Measurements from ENCODE around the gene KLF6.

Gene KLF6

GRCh38 chr10:3761904-3762303, 23.1 kb downstream of the KLF6 start:
- Histone ChIP-seq H3K9me3 (ENCODE audit: control insufficient read depth, insufficient read depth, low read length) (no peaks in the 10 kb centered on the region), H3K27ac (ENCODE audit: low read depth, low read length) (no peak overlapping the region)

DNA sequence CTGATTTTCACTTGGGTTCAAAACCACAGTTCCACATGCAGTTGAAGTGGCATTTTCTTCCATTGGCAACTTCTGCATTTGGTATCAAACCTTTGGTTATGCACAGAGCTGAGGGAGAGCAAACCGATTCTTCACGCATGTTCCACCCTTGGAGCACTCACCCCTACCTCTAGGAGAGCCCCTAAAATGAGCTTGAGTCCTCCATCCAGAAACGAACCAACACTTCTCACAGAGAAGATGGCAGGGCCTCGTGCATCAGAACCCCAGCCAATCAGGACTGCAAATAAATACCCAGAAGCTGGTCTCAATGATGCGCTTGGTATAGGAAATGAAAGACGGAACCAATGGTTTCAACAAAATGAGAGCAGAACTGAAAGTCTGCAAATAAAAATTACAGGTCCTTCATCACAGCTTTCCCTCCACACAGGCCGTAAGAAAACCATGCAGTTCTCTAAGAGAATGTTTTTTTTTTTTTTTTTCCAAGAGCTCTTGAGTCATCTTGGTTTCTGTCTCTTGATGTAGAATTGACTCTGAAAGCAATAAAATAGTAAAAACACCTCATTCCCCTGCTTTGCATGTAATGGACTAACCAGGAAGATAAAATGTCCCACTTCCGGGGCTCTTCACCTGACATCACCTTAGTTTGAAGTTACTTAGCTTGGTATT, 23.9 kb downstream of the KLF6 start:
- Histone ChIP-seq H3F3A (ENCODE audit: control insufficient read depth, insufficient read depth) (no peaks in the 10 kb centered on the region), H3K27me3 (ENCODE audit: control insufficient read depth, low read length) (peaks cover 5% of the 10 kb centered on the region), H4K20me1 (ENCODE audit: control insufficient read depth, insufficient read depth, low read depth, low read length) (no peaks in the 10 kb centered on the region), H3K9me3 (ENCODE audit: control insufficient read depth, insufficient read depth, low read length) (no peaks in the 10 kb centered on the region), H3K27ac (ENCODE audit: low read depth, low read length) (no peak overlapping the region), H3K4me1 (ENCODE audit: control insufficient read depth, low read length) (peaks cover 28% of the 10 kb centered on the region), H3K79me2 (ENCODE audit: control insufficient read depth, low read length) (no peaks in the 10 kb centered on the region), H3K9me2 (replicated peaks; ENCODE audit: control insufficient read depth, low read length) (no peaks in the 10 kb centered on the region), H3K4me2 (ENCODE audit: low read length) (peak overlapping the region; percentile 17; the same call in 1 of the 2 replicates), H3K4me3 (ENCODE audit: low read length) (no peak overlapping the region), H3K36me3 (ENCODE audit: control insufficient read depth, low read length) (no peaks in the 10 kb centered on the region)
- no peak for TF ChIP-seq EZH2phosphoT487 (IDR thresholded peaks at IDR 0.05; ENCODE audit: borderline replicate concordance, low read length)
- TF ChIP-seq, protein P1, sequence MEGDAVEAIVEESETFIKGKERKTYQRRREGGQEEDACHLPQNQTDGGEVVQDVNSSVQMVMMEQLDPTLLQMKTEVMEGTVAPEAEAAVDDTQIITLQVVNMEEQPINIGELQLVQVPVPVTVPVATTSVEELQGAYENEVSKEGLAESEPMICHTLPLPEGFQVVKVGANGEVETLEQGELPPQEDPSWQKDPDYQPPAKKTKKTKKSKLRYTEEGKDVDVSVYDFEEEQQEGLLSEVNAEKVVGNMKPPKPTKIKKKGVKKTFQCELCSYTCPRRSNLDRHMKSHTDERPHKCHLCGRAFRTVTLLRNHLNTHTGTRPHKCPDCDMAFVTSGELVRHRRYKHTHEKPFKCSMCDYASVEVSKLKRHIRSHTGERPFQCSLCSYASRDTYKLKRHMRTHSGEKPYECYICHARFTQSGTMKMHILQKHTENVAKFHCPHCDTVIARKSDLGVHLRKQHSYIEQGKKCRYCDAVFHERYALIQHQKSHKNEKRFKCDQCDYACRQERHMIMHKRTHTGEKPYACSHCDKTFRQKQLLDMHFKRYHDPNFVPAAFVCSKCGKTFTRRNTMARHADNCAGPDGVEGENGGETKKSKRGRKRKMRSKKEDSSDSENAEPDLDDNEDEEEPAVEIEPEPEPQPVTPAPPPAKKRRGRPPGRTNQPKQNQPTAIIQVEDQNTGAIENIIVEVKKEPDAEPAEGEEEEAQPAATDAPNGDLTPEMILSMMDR (IDR thresholded peaks at IDR 0.05; ENCODE audit: low read depth, low read length, poor library complexity, severe bottlenecking), result no peak

More at GRCh38 chr10:3761904-3762303, 23.1 kb downstream of the KLF6 start:
- no peaks in the 10 kb centered on the region for H3F3A ChIP-seq (ENCODE audit: control insufficient read depth, insufficient read depth)
- peaks cover 36% of the 10 kb centered on the region for H3K4me1 ChIP-seq (ENCODE audit: control insufficient read depth, low read length)
- no peak for TF ChIP-seq EZH2phosphoT487 (IDR thresholded peaks at IDR 0.05; ENCODE audit: borderline replicate concordance, low read length)
- TF ChIP-seq, protein P1 (IDR thresholded peaks at IDR 0.05; ENCODE audit: low read depth, low read length, poor library complexity, severe bottlenecking), result no peak
- peaks cover 5% of the 10 kb centered on the region for H3K27me3 ChIP-seq (ENCODE audit: control insufficient read depth, low read length)
- H3K4me2 ChIP-seq (ENCODE audit: low read length), result no peak overlapping the region
- no peaks in the 10 kb centered on the region for H4K20me1 ChIP-seq (ENCODE audit: control insufficient read depth, insufficient read depth, low read depth, low read length)
- H3K4me3 ChIP-seq (ENCODE audit: low read length), result no peak overlapping the region
- H3K9me2 ChIP-seq (replicated peaks; ENCODE audit: control insufficient read depth, low read length), result no peaks in the 10 kb centered on the region
- no peaks in the 10 kb centered on the region for H3K36me3 ChIP-seq (ENCODE audit: control insufficient read depth, low read length)
- H3K79me2 ChIP-seq (ENCODE audit: control insufficient read depth, low read length), result no peaks in the 10 kb centered on the region

DNA sequence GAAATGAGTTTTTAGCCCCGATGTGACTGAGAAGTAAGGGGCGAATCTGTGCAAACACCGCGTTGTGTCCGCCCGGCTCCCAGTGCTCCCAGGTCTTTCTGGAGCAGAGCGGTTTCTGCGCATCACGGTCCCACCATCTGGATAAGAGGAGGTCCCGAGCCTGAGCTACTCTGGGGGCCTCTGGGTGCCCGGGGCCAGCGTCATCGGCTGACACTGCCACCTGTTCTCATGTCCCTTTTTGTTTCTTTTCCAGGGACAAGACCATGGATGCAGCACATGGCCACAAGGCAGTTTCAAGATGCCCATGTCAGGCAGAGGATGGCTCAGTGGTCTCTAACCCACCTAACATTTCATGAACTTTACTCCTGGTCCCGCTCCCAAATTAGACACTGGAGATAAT, 24.9 kb downstream of the KLF6 start:
- Histone ChIP-seq H3K27me3 (ENCODE audit: control insufficient read depth, low read length) (peaks cover 5% of the 10 kb centered on the region), H3K36me3 (ENCODE audit: control insufficient read depth, low read length) (no peaks in the 10 kb centered on the region), H3K9me2 (replicated peaks; ENCODE audit: control insufficient read depth, low read length) (no peaks in the 10 kb centered on the region), H3K79me2 (ENCODE audit: control insufficient read depth, low read length) (no peaks in the 10 kb centered on the region), H4K20me1 (ENCODE audit: control insufficient read depth, insufficient read depth, low read depth, low read length) (no peaks in the 10 kb centered on the region), H3F3A (ENCODE audit: control insufficient read depth, insufficient read depth) (no peaks in the 10 kb centered on the region), H3K4me1 (ENCODE audit: control insufficient read depth, low read length) (peaks cover 22% of the 10 kb centered on the region), H3K9me3 (ENCODE audit: control insufficient read depth, insufficient read depth, low read length) (no peaks in the 10 kb centered on the region), H3K27ac (ENCODE audit: low read depth, low read length) (no peak overlapping the region), H3K4me2 (ENCODE audit: low read length) (no peak overlapping the region), H3K4me3 (ENCODE audit: low read length) (no peak overlapping the region)
- TF ChIP-seq, protein P1 (IDR thresholded peaks at IDR 0.05; ENCODE audit: low read depth, low read length, poor library complexity, severe bottlenecking), result no peak
- no peak for TF ChIP-seq EZH2phosphoT487 (IDR thresholded peaks at IDR 0.05; ENCODE audit: borderline replicate concordance, low read length)

Measured in DOHH2 (cell line).